WTC11 (cell line): Measurements from ENCODE around the gene ADAMTS19. TPM values are rescaled to one million over a fixed set of nuclear protein-coding genes. Genes with fewer than 3 reads are reported as not detected.

Experiments used
- ATAC-seq: fragments of 200-7000 bp; cut with Tn5 transposase; 2 replicates; pipeline ENCODE4 v1.10.0; 2021; ENCODE audit warnings: mild to moderate bottlenecking, moderate library complexity
- CTCF ChIA-PET: fragments of 300-600 bp; sonication (Branson Sonifier 250); formaldehyde crosslinking; loops from one replicate; lab custom pipeline; 2021; ENCODE audit warnings: antibody characterized with exemption; lab: Charles Lee
- POLR2A ChIA-PET: fragments of 350-600 bp; sonication (Branson Sonifier 250); formaldehyde crosslinking; loops from one replicate; lab custom pipeline; 2021; ENCODE audit warnings: antibody characterized with exemption; lab: Charles Lee
- DNase-seq: peaks from one replicate; pipeline ENCODE4 v3.0.0; 2021; ENCODE audit warnings: low spot score
- H3K27ac Mint-ChIP-seq: 2 replicates; pipeline ENCODE4 v1.8.0; 2021; ENCODE audit warnings: mixed read lengths
- H3K27me3 Mint-ChIP-seq: 2 replicates; pipeline ENCODE4 v1.8.0; 2021; ENCODE audit warnings: low read depth, mild to moderate bottlenecking, moderate library complexity, mixed read lengths
- H3K36me3 Mint-ChIP-seq: 2 replicates; pipeline ENCODE4 v1.8.0; 2021; ENCODE audit warnings: mixed read lengths
- H3K4me1 Mint-ChIP-seq: 2 replicates; pipeline ENCODE4 v1.8.0; 2022; ENCODE audit warnings: mixed read lengths
- H3K4me3 Mint-ChIP-seq: 2 replicates; pipeline ENCODE4 v1.8.0; 2021; ENCODE audit warnings: mild to moderate bottlenecking, moderate library complexity, mixed read lengths
- H3K9me3 Mint-ChIP-seq: 2 replicates; pipeline ENCODE4 v1.8.0; 2021; ENCODE audit warnings: mixed read lengths
- CBFB ChIP-seq: sonication (generic); formaldehyde crosslinking; IDR thresholded peaks from 2 replicates; pipeline ENCODE4 v1.8.1; 2022; ENCODE audit warnings: mild to moderate bottlenecking, low read depth, missing genetic modification reagents
- CTCF ChIP-seq: fragments of 200-600 bp; IDR thresholded peaks from 2 replicates; pipeline ENCODE4 v1.8.0; 2022; ENCODE audit warnings: antibody characterized with exemption
- GRHL2 ChIP-seq: fragments of 250-450 bp; sonication (Bioruptor Pico); IDR thresholded peaks from 2 replicates; pipeline ENCODE4 v1.8.0; 2022; ENCODE audit warnings: mild to moderate bottlenecking, moderate library complexity; ENCODE audit not compliant: insufficient replicate concordance, severe bottlenecking
- GTF2I ChIP-seq: fragments of 250-450 bp; sonication (Bioruptor Pico); conservative IDR thresholded peaks from 2 replicates; pipeline ENCODE4 v1.4.0; 2021; ENCODE audit warnings: mild to moderate bottlenecking
- KAT7 ChIP-seq: sonication (generic); formaldehyde crosslinking; IDR thresholded peaks from 2 replicates; pipeline ENCODE4 v1.8.1; 2023; ENCODE audit warnings: missing genetic modification reagents, mild to moderate bottlenecking, borderline replicate concordance
- NR1H2 ChIP-seq: sonication (generic); formaldehyde crosslinking; IDR thresholded peaks from 2 replicates; pipeline ENCODE4 v1.9.0; 2021; ENCODE audit warnings: mild to moderate bottlenecking, moderate library complexity, missing genetic modification reagents
- NR3C1 ChIP-seq: sonication (generic); formaldehyde crosslinking; conservative IDR thresholded peaks from 2 replicates; pipeline ENCODE4 v1.8.1; 2023; ENCODE audit warnings: low read depth, mild to moderate bottlenecking, missing genetic modification reagents
- SMAD4 ChIP-seq: sonication (generic); formaldehyde crosslinking; IDR thresholded peaks from 2 replicates; pipeline ENCODE4 v1.8.0; 2022; ENCODE audit warnings: mild to moderate bottlenecking, missing genetic modification reagents
- ZNF425 ChIP-seq: fragments of 250-450 bp; sonication (Bioruptor Pico); conservative IDR thresholded peaks from 2 replicates; pipeline ENCODE4 v1.9.0; 2021; ENCODE audit warnings: mild to moderate bottlenecking
- ZNF671 ChIP-seq: fragments of 250-450 bp; sonication (Bioruptor Pico); IDR thresholded peaks from 2 replicates; pipeline ENCODE4 v1.8.0; 2021; ENCODE audit warnings: mild to moderate bottlenecking
- total RNA-seq: library from RNA; stranded (reverse); gene quantifications from 3 replicates; pipeline ENCODE4 v1.2.3, GENCODE V29; 2021
- TF ChIP-seq, protein P1 (sequence below): sonication (generic); formaldehyde crosslinking; IDR thresholded peaks from 2 replicates; pipeline ENCODE4 v1.8.0; 2023; ENCODE audit warnings: mild to moderate bottlenecking, missing genetic modification reagents
- TF ChIP-seq, protein P2 (sequence below): fragments of 250-450 bp; sonication (Bioruptor Pico); IDR thresholded peaks from 2 replicates; pipeline ENCODE4 v1.9.0; 2021; ENCODE audit warnings: moderate library complexity, mild to moderate bottlenecking, inconsistent platforms, borderline replicate concordance
- TF ChIP-seq, protein P3 (sequence below): sonication (generic); formaldehyde crosslinking; IDR thresholded peaks from 2 replicates; pipeline ENCODE4 v1.8.0; 2023; ENCODE audit warnings: missing genetic modification reagents, mild to moderate bottlenecking, borderline replicate concordance
- TF ChIP-seq, protein P4 (sequence below): sonication (generic); formaldehyde crosslinking; IDR thresholded peaks from 2 replicates; pipeline ENCODE4 v1.8.1; 2022; ENCODE audit warnings: low read depth, mild to moderate bottlenecking, moderate library complexity, missing genetic modification reagents, borderline replicate concordance
- TF ChIP-seq, protein P5 (sequence below): sonication (generic); formaldehyde crosslinking; conservative IDR thresholded peaks from 2 replicates; pipeline ENCODE4 v1.8.1; 2023; ENCODE audit warnings: mild to moderate bottlenecking, low read depth, missing genetic modification reagents, moderate library complexity

Gene ADAMTS19
- total RNA-seq, 1 experiment from 2014 or later, result 28.0 TPM

DNA sequence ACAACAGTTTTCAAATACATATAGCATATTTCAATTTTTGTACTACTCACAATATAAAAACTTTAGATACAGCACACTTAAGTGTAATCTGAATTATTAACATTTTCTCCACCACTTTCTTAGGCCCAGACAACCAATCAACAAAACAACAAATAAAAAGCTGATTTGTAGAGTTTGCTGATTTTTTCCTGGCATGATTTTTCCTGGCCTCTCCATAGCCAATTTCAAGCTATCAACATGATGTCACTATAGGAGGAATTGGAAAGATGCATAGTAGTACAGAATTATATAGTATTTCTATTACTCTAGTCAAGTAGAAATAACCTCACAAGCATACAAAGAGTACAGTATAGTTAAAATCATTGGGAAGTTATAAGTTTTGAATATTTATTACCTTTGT, 35.1 kb upstream of the ADAMTS19 start (continued):
- TF ChIP-seq ZNF671 (CRISPR knock-in tag), result no peak
- TF ChIP-seq, protein P1, sequence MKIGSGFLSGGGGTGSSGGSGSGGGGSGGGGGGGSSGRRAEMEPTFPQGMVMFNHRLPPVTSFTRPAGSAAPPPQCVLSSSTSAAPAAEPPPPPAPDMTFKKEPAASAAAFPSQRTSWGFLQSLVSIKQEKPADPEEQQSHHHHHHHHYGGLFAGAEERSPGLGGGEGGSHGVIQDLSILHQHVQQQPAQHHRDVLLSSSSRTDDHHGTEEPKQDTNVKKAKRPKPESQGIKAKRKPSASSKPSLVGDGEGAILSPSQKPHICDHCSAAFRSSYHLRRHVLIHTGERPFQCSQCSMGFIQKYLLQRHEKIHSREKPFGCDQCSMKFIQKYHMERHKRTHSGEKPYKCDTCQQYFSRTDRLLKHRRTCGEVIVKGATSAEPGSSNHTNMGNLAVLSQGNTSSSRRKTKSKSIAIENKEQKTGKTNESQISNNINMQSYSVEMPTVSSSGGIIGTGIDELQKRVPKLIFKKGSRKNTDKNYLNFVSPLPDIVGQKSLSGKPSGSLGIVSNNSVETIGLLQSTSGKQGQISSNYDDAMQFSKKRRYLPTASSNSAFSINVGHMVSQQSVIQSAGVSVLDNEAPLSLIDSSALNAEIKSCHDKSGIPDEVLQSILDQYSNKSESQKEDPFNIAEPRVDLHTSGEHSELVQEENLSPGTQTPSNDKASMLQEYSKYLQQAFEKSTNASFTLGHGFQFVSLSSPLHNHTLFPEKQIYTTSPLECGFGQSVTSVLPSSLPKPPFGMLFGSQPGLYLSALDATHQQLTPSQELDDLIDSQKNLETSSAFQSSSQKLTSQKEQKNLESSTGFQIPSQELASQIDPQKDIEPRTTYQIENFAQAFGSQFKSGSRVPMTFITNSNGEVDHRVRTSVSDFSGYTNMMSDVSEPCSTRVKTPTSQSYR (CRISPR knock-in tag), result no peak
- TF ChIP-seq NR3C1 (CRISPR knock-in tag), result no peak

- H3K36me3 Mint-ChIP-seq, result no peaks in the 10 kb centered on the region
- ChIA-PET POLR2A (no interaction called here), CTCF (no interaction called here)
- DNase-seq, result no peak
- no peak for ATAC-seq
- no peaks in the 10 kb centered on the region for H3K9me3 Mint-ChIP-seq
- H3K4me3 Mint-ChIP-seq, result no peak overlapping the region
- no peaks in the 10 kb centered on the region for H3K27me3 Mint-ChIP-seq
- H3K27ac Mint-ChIP-seq, result no peak overlapping the region
- no peaks in the 10 kb centered on the region for H3K4me1 Mint-ChIP-seq
- TF ChIP-seq GRHL2 (CRISPR knock-in tag), result no peak
- no peak for TF ChIP-seq GTF2I (CRISPR knock-in tag)
- TF ChIP-seq ZNF425 (CRISPR knock-in tag), result no peak
- TF ChIP-seq, protein P2, sequence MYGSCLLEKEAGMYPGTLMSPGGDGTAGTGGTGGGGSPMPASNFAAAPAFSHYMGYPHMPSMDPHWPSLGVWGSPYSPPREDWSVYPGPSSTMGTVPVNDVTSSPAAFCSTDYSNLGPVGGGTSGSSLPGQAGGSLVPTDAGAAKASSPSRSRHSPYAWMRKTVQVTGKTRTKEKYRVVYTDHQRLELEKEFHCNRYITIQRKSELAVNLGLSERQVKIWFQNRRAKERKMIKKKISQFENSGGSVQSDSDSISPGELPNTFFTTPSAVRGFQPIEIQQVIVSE (CRISPR knock-in tag), result no peak
- TF ChIP-seq NR1H2 (CRISPR knock-in tag), result no peak
- TF ChIP-seq, protein P3, sequence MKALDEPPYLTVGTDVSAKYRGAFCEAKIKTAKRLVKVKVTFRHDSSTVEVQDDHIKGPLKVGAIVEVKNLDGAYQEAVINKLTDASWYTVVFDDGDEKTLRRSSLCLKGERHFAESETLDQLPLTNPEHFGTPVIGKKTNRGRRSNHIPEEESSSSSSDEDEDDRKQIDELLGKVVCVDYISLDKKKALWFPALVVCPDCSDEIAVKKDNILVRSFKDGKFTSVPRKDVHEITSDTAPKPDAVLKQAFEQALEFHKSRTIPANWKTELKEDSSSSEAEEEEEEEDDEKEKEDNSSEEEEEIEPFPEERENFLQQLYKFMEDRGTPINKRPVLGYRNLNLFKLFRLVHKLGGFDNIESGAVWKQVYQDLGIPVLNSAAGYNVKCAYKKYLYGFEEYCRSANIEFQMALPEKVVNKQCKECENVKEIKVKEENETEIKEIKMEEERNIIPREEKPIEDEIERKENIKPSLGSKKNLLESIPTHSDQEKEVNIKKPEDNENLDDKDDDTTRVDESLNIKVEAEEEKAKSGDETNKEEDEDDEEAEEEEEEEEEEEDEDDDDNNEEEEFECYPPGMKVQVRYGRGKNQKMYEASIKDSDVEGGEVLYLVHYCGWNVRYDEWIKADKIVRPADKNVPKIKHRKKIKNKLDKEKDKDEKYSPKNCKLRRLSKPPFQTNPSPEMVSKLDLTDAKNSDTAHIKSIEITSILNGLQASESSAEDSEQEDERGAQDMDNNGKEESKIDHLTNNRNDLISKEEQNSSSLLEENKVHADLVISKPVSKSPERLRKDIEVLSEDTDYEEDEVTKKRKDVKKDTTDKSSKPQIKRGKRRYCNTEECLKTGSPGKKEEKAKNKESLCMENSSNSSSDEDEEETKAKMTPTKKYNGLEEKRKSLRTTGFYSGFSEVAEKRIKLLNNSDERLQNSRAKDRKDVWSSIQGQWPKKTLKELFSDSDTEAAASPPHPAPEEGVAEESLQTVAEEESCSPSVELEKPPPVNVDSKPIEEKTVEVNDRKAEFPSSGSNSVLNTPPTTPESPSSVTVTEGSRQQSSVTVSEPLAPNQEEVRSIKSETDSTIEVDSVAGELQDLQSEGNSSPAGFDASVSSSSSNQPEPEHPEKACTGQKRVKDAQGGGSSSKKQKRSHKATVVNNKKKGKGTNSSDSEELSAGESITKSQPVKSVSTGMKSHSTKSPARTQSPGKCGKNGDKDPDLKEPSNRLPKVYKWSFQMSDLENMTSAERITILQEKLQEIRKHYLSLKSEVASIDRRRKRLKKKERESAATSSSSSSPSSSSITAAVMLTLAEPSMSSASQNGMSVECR, result no peak
- no peak for TF ChIP-seq SMAD4 (CRISPR knock-in tag)
- no peak for TF ChIP-seq NR3C1 (CRISPR knock-in tag)
- TF ChIP-seq CTCF, result no peak
- TF ChIP-seq, protein P4, sequence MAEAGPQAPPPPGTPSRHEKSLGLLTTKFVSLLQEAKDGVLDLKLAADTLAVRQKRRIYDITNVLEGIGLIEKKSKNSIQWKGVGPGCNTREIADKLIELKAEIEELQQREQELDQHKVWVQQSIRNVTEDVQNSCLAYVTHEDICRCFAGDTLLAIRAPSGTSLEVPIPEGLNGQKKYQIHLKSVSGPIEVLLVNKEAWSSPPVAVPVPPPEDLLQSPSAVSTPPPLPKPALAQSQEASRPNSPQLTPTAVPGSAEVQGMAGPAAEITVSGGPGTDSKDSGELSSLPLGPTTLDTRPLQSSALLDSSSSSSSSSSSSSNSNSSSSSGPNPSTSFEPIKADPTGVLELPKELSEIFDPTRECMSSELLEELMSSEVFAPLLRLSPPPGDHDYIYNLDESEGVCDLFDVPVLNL (CRISPR knock-in tag), result no peak
- TF ChIP-seq CBFB (CRISPR knock-in tag), result no peak
- TF ChIP-seq KAT7, result no peak
- TF ChIP-seq, protein P5, sequence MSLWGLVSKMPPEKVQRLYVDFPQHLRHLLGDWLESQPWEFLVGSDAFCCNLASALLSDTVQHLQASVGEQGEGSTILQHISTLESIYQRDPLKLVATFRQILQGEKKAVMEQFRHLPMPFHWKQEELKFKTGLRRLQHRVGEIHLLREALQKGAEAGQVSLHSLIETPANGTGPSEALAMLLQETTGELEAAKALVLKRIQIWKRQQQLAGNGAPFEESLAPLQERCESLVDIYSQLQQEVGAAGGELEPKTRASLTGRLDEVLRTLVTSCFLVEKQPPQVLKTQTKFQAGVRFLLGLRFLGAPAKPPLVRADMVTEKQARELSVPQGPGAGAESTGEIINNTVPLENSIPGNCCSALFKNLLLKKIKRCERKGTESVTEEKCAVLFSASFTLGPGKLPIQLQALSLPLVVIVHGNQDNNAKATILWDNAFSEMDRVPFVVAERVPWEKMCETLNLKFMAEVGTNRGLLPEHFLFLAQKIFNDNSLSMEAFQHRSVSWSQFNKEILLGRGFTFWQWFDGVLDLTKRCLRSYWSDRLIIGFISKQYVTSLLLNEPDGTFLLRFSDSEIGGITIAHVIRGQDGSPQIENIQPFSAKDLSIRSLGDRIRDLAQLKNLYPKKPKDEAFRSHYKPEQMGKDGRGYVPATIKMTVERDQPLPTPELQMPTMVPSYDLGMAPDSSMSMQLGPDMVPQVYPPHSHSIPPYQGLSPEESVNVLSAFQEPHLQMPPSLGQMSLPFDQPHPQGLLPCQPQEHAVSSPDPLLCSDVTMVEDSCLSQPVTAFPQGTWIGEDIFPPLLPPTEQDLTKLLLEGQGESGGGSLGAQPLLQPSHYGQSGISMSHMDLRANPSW, result no peak
Measured at GRCh38 chr5:129426071-129426470, 34.0 kb upstream of the ADAMTS19 start.
